HG02943 (cell line): ENCODE measurements around the gene TRIM7.
"Not testable (repeated sequence)": the region's sequence is repeated elsewhere in the genome, so short reads cannot be mapped to it uniquely, and the experiment has no call there.

ENCODE experiments used
- ATAC-seq: cut with Tn5 transposase; IDR thresholded peaks from one replicate; pipeline ENCODE4 v1.9.1; 2021; ENCODE audit warnings: mild to moderate bottlenecking, low read depth, moderate library complexity; ENCODE audit not compliant: unreplicated experiment

Gene TRIM7

DNA sequence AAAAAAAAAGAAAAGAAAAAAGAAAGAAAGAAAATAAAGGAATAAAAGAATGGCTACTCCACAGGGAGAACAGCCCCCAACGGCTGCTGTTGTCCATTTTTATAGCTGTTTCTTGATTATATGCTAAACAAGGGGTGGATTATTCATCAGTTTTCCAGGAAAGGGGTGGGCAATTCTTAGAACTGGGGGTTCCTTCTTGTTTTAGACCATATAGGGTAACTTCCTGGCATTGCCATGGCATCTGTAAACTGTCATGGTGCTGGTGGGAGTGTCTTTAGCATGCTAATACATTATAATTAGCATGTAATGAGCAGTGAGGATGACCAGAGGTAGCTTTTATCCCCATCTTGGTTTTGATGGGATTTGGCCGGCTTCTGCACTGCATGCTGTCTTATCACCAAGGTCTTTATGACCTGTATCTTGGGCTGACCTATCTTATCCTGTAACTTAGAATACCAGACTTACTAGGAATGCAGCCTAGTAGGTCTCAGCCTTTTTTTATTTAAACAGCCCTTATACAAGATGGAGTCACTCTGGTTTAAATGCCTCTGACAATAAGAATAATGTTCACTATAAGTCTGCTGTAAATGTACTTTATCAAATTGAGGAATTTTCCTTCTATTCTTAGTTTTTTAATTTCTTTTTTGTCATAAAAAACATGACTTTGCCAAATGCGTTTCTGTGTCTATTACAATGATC is 28.6 kb downstream of the TRIM7 start:
- no peak for ATAC-seq

DNA sequence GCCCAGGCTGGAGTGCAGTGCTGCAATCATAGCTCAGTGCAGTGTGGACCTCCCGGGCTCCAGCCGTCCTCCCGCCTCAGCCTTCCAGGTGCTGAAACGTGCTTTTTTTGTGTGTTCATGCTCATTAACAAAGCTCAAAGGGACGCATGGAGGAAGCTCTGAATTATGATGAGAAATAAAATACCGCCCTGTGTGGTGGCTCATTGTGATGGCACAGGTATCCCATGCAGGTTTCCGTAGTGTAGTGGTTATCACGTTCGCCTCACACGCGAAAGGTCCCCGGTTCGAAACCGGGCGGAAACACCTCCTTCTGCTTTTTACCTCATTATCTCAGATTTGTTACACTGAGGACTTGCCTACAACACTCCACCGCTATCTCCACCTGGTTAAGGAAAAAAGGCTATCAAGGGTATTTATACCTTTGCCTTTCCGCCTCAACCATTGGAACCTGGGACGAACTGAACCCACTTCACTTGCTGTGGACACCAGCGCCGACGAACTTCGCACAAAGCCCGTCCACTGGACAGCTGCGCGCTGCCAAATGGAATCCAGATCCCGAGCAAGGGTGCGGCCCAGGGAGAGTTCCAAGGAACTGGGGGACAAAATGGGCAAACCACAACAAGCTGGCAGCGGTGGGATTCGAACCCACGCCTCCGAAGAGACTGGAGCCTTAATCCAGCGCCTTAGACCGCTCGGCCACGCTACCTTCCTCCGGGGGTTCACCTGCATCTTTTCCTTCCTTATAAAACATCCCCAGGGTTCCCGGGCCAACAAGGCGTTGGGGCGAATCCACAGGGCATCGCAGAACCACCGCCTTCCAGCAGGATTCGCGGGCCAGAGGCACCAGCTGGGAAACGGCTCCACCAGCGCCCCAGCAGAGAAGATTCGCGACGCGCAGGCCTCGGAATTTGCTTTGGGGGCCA is 31.3 kb downstream of the TRIM7 start:
- no peak for ATAC-seq

DNA sequence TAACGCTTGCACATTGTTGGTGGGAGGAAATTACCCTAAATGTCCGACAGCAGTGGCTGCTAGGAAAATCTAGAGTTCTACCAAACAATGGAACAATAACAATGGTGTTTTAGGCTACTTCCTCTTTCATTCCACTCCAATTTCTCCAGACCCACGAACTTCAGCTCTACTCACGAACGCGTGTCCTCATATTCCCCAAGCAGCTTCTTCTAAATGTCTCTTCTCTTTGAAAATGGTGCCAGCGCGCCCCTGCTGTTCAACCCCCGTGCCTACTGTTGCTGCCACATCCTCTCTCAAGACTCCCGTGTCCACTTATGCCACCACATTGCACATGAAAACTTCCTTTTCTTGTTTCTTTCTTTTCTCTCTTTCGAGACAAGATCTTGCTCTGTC is 32.0 kb downstream of the TRIM7 start:
- ATAC-seq: no peak

DNA sequence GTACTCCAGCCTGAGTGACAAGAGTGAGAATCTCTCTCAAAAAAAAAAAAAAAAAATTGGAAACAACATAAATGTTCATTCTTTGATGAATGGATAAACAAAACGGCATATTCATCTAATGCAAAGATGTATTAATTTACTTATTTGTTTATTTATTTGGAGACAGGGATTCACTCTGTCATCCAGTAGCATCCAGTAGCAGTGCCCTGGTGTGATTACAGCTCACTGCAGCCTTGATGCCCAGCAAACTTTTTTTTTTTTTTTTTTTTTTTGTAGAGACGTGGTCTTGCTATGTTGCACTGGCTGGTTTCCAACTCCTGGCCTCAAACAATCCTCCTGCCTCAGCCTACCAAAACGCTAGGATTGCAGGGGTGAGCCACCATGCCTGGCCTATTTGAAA is 33.2 kb downstream of the TRIM7 start:
- ATAC-seq: no peak

DNA sequence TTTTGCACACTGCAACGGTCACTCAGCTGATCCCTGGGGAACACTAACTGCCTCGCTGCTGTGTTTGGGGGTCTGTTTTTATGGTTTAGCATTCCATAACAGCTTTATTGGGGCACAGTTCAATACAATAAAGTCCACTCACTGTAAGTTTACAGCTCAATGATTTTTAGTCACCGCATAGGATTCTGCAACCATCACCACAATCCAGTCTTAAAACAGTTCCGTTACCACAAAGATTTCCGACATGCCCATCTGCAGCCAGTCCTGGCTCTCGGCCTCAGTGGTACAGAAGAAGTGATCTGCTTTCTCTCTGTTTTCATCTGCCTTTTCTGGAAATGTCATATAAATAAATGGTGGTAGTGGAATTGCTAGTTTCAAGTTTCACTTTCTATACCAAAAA is 34.0 kb downstream of the TRIM7 start:
- no peak for ATAC-seq

DNA sequence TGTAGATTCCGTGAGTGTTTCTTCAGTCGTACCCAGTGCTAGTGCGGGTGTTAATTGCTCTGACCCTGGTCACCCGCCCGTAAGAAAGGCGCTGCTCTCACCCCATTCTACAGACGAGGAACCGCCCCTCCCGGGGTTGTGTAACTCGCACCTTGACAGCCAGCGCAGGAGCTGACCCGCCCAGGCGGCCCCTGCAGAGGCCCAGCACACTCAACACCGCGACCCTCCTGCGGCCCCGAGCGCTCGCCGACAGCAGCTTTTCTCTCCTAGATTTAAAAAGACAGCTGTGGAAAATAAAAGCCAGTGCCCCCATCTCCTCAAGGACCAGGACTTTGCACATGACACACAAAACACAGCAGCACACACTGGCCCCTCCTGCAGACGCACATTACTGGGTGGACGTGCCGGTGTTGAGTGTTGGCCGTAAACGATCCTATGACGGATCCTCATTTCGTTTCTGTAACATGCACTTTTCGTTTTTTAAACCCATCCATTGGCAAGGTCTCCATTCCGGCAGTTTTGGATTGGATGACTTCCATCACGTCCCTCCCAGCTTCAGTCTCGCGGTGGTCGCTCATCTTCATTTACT is 34.7 kb downstream of the TRIM7 start:
- ATAC-seq: no peak

DNA sequence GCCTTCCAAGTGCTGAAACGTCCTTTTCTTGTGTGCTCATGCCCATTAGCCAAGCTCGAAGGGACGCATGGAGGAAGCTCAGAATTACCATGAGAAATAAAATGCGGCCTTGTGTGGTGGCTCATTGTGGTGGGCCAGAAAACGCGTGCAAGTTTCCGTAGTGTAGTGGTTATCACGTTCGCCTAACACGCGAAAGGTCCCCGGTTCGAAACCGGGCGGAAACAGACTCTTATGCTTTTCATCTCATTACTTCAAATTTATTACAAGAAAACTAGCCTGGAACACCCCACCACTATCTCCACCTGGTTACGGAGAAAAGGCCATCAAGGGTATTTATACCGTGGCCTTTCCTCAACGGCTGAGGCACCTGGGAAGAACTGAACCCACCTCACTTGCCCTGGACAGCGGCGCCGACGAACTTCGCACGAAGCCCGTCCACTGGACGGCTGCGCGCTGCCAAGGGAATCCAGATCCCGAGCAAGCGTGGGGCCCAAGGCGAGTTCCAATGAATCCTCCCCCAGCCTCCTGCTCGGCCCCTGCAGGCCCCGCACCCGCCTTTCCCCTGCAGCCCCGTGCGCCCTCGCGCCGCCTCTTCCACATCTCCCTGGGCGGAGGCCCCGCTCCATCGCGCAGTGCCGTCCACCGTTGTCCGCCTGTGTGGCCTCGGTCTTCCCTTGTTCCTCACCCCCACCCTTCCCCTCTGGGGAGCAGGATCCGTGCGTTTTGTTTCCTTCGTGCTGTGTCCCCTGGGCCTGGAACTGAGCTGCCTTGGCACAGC is 35.3 kb downstream of the TRIM7 start:
- not testable (repeated sequence) for ATAC-seq

DNA sequence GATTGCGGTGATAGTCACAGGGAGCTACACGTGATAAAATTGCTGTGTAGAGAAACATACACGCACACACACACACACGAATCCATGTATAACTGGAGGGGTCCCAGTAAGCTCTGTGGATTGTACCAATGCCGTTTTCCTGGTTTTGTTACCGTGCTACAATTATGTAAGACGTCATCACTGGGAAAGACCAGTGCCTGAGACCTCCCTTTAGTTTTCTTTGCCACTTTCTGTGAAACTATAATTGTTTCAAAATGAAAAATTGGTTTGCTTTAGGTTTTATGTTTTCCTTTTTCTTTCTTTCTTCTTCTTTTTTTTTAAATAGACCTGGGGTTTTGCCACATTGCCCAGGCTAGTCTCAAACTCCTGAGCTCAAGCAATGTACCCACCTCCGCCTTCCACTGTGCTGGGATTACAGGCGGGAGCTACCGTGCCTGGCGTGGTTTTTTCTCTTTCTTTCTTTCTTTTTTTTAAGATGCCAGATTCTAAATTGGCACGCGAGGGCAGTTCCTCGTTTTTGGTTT is 36.3 kb downstream of the TRIM7 start:
- ATAC-seq: no peak

DNA sequence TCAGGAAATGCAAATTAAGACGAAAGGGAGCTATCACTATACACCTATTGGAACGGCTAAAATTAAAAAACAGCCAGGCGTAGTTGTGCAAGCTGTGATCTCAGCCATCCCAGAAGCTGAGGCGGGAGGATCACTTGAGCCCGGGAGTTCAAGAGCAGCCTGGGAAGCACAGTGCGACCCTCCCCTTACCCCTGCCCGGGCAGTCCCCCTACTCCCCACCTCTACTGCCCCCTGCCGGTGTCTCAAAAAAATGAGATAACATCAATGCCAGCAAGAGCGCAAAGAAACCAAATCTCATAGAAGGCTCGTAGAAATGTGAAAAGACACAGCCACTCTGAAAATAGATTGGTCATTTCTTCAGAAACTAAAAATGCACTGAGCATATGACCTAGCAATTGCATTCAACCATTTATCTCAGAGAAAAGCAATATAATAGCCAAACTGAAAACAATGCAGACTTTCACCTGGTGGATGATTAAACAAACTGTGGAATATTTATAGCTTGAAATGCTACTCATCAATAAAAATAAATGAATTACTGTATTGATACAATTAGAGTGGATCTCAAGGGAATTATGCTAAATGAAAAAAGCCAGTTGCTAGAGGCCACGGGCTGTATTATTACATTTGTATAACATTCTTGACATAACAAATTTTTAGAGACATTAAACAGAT is 37.0 kb downstream of the TRIM7 start:
- no peak for ATAC-seq

DNA sequence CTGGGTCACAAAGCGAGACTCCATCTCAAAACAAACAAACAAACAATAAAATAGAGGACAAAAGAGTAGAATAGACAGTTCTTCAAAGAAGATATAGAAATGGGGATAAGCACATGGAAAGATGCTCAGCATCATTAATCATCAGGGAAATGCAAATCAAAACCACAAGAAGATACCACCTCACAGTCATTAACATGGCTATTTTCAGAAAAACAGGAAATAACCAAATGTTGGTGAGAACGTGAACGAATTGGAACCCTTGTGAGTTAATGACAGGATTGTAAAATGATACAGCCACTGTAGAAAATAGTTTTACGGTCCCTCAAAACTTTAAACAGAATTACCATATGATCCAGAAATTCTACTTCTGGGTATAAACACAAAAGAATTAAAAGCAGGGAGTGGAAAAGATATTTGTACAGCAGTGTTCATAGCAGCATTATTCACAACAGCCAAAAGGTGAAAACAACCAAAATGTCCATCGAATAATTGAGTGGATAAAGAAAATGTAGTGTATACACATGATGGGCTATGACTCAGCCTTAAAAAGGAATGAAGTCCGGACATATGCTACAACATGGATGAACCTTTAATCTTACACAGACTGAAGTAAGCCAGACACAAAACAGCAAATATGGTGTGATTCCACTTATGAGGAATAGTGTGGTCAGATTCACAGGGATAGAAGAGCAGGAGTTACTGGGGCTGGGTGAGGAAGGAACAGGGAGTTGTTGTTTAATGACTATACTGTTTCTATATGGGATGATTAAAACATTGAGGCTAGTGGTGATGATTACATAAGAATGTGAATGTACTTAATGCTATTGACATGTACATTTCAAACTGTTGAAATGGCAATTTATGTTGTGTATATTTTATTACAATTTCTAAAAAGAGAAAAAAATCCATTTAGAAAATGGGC is 37.9 kb downstream of the TRIM7 start:
- ATAC-seq: no peak

DNA sequence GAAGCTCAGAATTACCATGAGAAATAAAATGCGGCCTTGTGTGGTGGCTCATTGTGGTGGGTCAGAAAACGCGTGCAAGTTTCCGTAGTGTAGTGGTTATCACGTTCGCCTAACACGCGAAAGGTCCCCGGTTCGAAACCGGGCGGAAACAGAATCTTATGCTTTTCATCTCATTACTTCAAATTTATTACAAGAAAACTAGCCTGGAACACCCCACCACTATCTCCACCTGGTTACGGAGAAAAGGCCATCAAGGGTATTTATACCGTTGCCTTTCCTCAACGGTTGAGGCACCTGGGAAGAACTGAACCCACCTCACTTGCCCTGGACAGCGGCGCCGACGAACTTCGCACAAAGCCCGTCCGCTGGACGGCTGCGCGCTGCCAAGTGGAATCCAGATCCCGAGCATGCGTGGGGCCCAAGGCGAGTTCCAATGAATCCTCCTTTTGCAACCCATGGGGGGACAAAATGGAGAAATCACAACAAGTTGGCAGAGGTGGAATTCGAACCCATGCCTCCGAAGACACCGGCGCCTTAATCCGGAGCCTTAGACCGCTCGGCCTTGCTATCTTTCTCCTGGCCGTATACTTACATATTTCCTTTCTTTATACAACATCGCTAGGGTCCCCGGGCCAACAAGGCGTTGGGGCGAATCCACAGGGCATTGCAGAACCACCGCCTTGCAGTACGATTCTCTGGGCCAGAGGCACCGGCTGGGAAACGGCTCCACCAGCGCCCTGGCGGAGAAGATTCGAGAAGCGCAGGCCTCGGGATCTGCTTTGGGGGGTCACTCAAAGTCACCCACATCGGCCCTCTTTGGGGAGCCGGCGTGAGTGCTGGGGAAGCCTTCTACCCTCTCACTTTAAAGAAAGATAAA is 40.7 kb downstream of the TRIM7 start:
- ATAC-seq: no peak

DNA sequence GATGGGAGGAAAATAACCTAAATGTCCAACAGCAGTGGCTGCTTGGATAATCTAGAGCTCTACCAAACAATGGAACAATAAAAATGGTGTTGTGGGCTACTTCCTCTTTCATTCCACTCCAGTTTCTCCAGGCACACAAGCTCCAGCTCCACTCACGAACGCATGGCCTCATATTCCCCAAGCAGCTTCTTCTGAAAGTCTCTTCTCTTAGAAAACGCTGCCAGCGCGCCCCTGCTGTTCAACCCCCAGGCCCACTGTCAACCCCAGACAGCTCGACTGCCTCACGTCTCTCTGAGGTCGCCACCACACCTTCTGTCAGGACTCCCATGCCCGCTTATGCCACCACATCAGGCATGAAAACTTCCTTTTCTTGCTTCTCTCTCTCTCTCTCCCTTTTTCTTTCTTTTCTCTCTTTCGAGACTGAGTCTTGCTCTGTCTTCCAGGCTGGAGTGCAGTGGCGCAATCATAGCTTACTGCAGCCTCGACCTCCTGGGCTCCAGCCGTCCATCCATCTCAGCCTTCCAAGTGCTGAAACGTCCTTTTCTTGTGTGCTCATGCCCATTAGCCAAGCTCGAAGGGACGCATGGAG is 41.4 kb downstream of the TRIM7 start:
- ATAC-seq: no peak

DNA sequence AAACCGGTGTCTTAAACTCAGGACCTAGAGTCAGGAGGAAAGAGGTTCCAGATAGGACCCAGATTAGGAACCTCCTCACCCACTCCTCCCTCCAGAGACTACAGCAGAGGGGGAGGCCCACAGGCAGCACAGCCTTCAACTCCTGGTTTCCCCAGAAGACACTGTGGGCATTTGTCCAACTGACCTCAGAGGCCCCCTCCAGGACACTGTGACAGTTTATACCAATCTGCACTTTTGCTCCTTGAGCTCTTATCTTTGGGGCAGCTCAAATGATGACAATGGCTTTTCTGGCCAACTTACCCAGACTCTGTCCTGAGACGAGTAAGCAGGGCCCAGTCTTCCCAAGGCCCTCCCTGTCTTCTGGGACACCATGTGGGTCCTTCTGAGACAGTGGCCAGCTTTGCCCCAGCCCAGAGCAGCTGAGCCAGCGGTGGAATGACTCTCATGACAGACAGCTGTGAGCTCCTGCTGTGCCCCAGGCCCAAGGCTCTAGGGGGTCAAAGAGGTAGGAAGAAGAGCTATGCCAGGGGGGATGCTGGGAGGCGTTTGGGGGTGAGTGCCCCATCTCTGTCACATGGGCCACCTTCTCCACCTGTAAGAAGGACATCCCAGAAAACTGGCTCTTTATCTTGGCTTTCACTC is 43.3 kb downstream of the TRIM7 start:
- no peak for ATAC-seq

DNA sequence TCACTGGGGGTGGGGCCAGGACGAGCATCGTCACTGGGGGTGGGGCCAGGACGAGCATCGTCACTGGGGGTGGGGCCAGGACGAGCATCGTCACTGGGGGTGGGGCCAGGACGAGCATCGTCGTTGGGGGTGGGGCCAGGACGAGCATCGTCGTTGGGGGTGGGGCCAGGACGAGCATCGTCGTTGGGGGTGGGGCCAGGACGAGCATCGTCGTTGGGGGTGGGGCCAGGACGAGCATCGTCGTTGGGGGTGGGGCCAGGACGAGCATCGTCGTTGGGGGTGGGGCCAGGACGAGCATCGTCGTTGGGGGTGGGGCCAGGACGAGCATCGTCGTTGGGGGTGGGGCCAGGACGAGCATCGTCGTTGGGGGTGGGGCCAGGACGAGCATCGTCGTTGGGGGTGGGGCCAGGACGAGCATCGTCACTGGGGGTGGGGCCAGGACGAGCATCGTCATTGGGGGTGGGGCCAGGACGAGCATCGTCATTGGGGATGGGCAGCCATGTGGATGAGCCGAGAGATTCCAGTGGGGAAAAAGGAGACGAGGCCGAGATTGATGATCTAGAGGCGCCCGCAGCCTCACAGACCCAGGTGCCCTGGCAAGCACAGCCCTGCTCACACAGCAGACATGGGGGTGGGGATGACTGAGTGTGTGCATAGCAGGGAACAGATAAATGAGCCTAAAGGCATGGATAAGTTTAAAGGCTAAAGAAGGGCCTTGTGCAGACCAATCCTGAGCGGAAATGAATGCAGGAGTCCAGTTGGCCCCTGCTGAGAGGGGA is 44.1 kb downstream of the TRIM7 start:
- ATAC-seq: not testable (repeated sequence)

DNA sequence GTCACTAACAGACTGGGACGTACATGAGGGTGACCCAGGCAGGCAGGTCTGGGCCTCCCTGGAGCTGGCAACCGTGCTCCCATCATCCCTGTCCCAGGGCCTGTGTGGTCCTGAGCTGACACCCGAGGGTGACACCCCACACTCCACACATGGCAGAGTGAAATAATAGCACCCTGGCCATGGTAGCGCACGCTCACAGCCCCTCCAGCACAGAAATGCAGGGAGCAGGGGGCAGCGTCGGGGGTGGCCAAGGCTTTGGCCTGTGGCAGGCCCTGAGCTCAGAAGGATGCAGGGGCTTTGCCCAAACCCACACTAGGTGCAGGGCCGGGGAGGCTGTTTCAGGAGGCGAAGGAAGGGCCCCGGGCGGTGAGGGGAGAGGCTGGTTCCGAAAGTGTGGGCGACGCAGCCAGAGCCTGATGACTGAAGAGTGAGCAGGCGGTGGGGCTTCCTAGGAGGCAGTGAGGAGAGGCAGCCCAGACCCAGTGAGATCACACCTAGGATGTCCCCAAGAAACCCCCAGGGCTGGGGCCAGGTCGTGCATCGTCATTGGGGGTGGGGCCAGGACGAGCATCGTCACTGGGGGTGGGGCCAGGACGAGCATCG is 44.7 kb downstream of the TRIM7 start:
- no peak for ATAC-seq
